HG03442 (cell line): Measurements from ENCODE around the gene CLIC6.

Experiments used
- ATAC-seq: cut with Tn5 transposase; IDR thresholded peaks from one replicate; pipeline ENCODE4 v1.9.1; 2021; ENCODE audit warnings: mild to moderate bottlenecking, moderate library complexity; ENCODE audit not compliant: unreplicated experiment

CLIC6 gene

DNA sequence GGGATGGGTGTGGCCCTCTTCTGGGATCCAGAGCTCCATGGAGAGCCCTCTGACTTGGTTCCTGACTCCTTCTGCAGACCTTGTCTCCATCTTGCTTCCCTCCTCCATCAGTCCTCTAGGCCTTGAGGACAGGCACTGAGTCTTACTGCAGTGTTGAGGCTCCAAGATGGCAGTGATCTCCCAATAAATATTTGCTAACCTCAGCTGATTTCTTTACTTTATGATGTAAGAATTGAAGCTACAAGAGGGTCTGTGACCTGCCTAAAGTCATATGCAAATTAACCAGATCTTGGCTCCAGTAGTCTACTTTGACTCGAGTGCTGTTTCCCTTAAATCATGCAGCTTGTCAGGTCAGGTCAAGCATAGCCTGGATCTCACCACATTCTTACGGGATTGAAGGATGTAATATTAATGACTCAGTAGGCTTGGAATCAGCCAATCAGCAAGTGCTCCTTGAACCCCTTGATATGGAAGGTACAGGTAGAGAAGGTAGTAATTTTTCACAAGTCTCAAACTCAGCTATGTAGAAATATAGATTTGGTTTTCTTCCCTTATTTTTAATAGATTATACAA lies 93.0 kb downstream of the CLIC6 start:
- ATAC-seq = no peak

DNA sequence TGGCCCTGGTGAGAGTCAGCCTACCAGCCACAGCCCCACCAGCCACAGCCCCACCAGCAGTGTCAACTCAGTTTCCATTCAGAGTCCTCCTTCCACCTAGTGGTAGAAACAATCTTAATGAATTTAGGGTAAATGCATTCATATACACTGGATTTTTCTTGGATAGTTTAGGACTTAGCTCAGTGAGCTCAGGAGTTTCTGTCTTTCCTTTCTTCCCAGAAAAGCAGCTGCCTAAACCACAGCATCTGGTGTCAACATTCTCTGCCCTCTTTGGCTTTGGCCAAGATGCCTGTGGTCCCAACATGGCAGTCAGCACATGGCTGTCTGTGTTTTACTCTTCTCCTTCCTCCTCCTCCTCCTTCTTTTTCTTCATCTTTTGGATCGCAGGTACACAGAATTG lies 94.0 kb downstream of the CLIC6 start:
- ATAC-seq = no peak

DNA sequence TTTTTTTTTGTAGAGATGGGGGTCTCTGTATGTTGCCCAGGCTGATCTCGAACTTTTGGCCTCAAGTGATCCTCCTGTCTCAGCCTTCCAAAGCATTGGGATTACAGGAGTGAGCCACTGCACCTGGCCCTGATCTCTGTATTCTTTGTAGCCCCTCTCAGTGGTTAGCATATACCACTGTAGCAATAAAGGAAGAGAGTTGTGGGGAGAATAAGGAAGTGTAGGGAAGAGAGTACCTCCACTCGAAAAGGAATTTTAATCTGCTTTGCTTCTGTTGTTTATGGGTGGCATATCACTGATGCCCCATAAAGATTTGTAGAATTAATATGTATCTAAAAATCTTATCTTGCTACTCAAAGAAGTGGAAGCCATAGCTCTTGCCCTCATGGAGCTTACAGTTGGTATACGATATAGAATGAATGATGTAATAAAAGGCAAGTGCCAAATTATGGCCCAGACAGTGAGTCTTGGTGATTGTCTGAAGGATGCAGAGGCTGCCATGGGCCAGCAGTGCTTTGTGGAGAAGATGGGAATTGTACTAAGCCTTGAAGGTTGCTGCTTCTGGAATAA lies 96.0 kb downstream of the CLIC6 start:
- ATAC-seq = no peak

DNA sequence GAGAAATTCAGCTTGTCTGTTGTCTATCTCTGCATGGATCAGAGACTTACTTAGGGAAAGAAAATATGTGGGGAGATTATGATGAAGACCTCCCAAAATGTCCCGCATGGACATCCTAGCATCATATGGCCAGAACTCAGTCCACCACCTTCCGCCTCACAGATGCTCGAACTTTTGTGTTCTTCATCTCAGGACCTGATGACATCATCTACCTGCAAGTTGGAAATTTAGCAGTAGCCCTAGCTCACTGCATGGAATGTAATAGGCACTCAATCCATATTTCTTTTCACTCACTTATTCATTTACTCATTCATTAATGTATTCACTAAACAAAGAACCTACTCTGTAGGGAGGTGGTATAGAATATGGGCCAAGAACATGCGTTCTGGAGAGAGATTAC lies 96.8 kb downstream of the CLIC6 start:
- ATAC-seq = no peak

DNA sequence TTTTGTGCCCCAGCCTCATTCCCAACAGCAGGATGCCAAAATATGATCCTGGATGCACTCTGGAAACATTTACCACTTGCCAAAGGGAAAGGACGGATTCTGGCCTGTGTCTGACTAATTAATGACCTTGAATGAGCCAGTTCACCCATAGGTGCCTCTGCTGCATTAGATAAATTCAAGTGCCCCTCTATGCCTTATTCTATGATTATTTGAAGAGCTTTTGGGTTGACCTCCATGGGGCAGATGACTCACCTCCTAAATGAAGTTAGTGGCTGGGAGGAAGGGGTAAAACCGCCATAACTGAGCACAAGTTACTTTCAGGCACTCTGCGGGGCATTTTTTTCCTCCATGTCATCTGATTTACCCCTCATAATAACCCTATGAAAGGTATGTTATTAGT lies 98.1 kb downstream of the CLIC6 start:
- no peak for ATAC-seq
